ENCODE measurements around the gene VTI1A.

GRCh38 chr10:112820320-112820719 lies 373.3 kb downstream of the VTI1A start:
- TF ChIP-seq EZH2phosphoT487 (IDR thresholded peaks at IDR 0.05; ENCODE audit: low read length) (no peak), EZH2 (optimal IDR thresholded peaks at IDR 0.05; ENCODE audit: low read depth, low read length) (no peak), CTCF (IDR thresholded peaks at IDR 0.05; ENCODE audit: low read length) (no peak)
